Stimulated activated CD8-positive, alpha-beta memory T cell treated with anti-CD3 and anti-CD28 coated beads, Interleukin-15, amount 100 ng/mL, for 4 hours (primary cell): Measurements from ENCODE around the gene CDAN1.

Experiments
- DNase-seq, 2 donors: peaks; one replicate each; pipeline ENCODE4 v3.0.0-alpha.2; 2020; ENCODE audit warnings: low read depth in 2 of 2

Gene CDAN1

DNA sequence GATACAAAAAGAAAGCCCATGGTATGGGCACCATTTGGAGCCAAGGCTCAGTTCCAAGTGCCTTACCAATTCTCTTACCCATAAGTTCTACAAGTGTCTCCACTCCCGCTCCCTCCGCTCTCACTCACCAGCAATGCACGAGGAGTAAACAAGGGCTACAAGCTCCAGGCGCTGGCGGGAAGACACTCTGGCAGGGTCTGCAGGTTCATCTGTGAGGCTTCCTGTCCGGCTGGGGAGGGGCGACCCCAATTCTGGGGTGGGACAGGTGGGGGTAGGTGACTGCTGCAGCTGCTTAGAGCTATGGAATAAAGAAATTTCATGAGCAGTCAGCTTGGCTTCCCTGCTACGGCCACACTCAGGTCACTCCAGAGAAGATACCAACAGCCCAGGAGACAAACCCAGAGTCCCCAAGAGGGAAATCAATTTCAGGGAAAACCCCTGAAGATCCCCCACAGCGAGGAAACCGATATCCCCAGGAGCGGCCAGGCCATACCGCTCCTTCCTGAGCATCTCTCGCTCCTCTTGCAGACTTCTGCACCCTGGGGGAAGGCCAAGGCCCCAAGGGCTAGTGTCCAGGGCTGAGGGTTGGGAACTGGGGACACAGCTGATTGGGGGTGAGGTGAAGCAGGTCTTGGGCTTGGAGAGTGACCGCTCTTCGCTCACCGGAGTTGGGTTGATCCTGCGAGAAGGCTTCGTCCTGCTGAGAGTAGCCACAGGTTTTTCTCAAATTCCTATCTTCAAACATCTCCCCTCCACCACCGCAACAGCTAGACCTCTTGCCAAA lies 1.4 kb downstream of the CDAN1 start:
- no peak for DNase-seq

GRCh38 chr15:42734076-42734672 lies 2.8 kb downstream of the CDAN1 start:
- no peak for DNase-seq

DNA sequence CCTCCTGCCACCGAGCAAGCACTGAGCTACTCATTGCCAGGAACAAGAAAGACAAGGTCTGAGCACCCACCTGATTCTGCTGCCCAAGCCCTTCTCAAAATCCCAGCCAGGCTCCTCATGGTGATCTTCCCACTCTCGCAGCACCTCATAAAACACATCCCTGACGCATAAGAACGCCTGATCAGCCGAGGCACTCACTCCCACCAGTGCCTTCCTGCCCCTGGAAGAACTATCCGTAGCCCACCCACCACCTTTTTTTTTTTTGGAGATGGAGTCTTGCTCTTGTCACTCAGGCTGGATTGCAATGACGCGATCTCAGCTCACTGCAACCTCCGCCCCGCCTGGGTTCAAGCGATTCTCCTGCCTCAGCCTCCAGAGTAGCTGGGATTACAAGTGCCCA lies 3.9 kb downstream of the CDAN1 start:
- no peak for DNase-seq

GRCh38 chr15:42732095-42732827 lies 4.7 kb downstream of the CDAN1 start:
- no peak for DNase-seq

GRCh38 chr15:42731461-42731860 lies 5.5 kb downstream of the CDAN1 start:
- DNase-seq, result no peak

DNA sequence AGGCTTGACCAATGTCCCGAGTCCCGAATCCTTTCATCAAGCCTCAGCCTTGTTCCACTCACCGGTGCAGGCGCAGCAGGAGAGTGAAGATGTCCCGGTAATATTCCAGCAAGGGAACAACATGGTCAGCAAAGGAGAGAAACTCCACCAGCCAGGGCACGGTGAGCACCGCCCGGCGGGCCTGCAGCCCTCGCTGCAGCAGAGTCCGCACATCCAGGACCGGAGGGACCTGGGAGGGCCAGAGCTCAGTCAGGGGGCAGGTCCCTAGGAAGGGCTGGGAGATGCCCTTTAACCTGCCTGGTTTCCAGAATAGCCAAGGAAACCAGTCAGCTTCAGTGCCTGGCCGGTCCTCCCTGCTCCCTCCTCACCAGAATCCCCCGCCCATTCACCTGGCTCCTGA lies 6.4 kb downstream of the CDAN1 start:
- no peak for DNase-seq

- no peak for DNase-seq
Observed at GRCh38 chr15:42730135-42730534, 6.8 kb downstream of the CDAN1 start.

GRCh38 chr15:42729409-42729808 lies 7.5 kb downstream of the CDAN1 start:
- no peak for DNase-seq

DNA sequence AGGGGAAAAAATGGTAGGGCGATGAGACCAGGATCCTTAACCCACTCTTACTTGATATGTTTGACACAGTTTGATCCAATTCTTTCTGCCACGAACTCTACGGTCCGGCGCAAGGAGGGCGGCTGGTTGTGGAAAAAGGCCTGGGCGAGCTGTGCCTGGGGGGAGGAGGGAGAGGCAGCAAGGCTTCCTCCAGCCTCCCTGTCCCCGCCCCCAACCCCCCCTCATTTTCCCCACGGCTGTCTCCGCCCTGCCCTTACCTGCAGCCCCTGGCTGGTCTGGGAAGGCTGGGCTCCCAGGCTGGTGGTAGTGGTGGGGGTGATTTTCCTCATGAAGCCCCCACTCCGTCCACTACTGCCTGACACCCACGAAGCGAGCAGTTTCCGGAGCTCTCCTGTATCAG lies 8.0 kb downstream of the CDAN1 start:
- no peak for DNase-seq

- DNase-seq, result no peak
Observed at GRCh38 chr15:42728560-42728959, 8.4 kb downstream of the CDAN1 start.

DNA sequence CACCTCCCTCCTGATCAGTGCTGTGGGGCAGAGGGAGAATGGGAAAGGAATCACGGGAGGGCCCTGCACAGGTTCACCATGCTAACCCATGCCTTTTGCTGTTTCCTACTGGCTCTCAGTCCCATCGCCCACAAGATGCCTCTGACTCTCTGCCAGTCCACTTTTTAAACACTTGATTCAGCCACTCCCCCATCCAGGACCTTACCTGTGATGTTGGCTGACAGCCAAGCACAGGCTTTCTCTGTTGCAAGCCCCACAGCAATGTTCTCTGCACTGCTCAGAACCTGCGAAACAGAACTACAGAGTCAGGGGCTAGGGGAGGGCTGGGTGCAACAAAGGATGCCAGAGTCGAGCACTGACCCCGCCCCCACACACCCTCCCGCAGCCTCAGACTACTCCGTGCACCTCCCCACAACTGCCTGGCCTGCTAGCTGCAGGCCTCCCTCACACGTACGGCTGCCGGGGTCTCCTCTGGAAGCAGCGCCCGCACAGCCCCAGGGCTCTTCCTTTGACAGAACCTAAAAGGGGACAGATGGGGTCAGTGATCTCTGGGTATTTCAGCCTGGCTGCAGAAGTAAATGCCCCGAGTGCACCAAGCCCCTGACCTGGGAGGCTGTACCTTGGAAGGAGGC lies 9.1 kb downstream of the CDAN1 start:
- DNase-seq, result no peak

DNA sequence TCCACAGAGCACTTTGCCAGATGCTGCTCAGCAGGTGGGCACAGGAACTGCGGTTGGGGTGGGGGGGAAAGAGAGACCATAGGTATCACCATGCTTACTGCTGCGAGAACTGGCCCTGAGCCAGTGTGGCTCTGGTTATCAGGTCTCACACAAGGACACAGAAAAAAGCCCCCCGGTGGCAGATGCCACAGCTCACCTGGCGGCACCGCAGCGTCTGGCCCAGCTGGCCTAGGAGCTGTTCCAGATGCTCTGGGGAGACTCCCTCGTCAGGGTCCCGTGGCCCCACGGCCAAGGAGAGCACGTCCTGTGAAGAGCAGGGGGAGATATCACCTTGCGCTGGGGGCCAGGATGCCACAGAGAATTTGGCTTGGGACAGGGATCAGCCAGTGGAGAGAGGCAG lies 10.8 kb downstream of the CDAN1 start:
- DNase-seq, result no peak

GRCh38 chr15:42725331-42725903 lies 11.5 kb downstream of the CDAN1 start:
- DNase-seq, result no peak

DNA sequence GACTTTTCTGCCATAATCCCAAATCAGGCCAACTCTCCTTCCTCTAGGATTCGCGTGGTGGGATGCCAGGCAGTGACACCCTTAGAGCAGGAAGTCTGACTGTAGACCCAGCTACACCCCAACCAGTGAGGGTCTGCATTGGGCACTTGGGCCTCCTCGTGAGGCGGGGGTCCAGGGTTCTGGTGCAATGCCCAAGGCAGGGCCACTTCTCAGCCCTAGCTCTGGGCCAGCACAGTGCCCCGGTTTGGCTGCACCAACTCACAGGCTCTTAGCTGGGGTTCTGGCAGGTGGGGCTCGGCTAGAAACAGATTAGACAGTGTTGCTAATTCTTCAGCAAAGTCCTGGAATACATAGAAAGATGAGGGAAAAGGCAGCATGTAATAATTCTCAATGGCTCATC lies 12.7 kb downstream of the CDAN1 start:
- DNase-seq, result no peak

DNA sequence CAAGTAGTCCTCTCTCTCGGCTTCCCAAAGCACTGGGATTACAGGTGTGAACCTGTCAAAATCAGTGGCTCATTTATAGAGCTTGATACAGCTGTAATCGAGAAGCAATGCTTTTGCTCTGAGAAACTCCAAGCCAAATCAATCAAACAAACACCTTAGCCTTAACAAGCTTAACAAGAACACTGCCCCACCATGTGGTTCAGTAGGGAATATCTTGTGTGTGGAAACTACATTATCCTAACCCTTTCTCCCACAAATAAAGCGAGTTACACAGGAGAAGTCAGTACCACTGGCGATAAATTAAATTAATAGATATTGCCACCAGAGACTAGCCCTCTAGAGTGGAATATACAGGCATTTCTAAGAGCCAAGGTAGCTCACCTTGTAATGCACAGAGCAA lies 13.9 kb downstream of the CDAN1 start:
- no peak for DNase-seq

- DNase-seq, result no peak
Observed at GRCh38 chr15:42721916-42722315, 15.0 kb downstream of the CDAN1 start.

GRCh38 chr15:42721016-42721415 lies 15.9 kb downstream of the CDAN1 start:
- DNase-seq, result no peak

- no peak for DNase-seq
Observed at GRCh38 chr15:42720071-42720470, 16.9 kb downstream of the CDAN1 start.

- DNase-seq, result no peak
Observed at GRCh38 chr15:42719043-42719442, 17.9 kb downstream of the CDAN1 start.

DNA sequence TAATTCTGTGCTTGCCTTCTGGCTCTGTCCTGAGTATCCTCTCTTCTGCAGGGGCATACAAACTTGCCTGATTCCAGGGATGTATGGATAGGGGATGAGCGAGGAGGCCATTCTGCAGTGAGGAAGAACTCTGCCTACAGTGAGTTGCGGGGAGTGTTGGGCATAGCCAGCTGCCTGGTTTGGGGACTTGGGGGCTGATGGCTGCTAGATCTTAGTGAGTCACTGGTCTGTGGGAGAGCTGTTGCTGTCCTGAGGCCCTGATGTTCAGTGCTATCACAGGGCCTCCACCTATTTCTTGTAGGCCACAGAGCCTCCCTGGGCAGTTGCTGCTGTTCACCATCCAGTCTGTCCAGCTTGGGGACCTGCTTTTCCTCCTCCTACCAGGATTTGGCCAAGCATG lies 20.3 kb downstream of the CDAN1 start:
- no peak for DNase-seq

DNA sequence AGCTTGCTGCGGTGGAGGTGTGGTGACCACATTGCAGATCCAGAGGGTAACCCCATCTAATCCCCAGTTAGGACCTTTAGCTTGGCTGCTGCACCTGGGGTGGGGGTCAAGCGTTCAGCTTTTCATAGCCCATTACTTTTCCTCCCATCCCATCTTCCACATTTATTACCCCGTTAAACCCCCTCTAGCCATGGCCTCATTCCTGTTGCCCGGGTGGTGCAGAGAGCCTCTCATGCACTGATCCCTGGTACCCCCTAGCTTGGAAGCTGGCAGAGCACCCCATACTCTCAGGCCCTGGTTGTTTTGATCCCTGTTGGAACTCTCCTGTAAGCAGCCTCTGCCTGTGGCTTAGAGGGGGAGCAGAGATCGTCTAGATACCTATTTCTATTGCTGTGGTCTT lies 20.8 kb downstream of the CDAN1 start:
- DNase-seq, result no peak

DNA sequence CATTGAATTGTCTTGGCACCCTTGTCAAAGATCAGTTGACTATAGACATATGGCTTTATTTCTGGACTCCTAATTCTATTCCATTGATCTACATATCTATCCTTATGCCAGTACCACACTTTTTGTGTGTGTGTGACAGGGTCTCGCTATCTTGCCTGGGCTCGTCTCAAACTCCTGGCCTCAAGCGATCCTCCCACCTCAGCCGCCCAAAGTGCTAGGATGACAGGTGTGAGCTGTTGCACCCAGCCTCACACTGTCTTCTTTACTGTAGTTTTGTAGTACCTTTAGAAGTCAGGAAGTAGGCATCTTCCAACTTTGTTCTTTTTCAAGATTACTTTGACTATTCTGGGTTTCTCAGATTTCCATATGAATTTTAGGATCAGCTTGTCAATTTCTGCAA lies 24.3 kb downstream of the CDAN1 start:
- DNase-seq, result no peak
